Activated naive CD4-positive, alpha-beta T cell treated with anti-CD3 and anti-CD28 coated beads for 36 hours (primary cell): ENCODE measurements around the gene USP25. TPM values are rescaled to one million over a fixed set of nuclear protein-coding genes. Genes with fewer than 3 reads are reported as not detected.
"Not testable (repeated sequence)": the region's sequence is repeated elsewhere in the genome, so short reads cannot be mapped to it uniquely, and the experiment has no call there.

ENCODE experiments used
- CTCF ChIA-PET: fragments of 350-600 bp; sonication (Branson Sonifier 250); formaldehyde crosslinking; loops from one replicate; lab custom pipeline; 2021; ENCODE audit warnings: antibody characterized with exemption; lab: Charles Lee
- DNase-seq: peaks from one replicate; pipeline ENCODE4 v3.0.0-alpha.2; 2020
- H3K27ac Mint-ChIP-seq: one replicate; pipeline ENCODE4 v1.8.0; 2021; ENCODE audit warnings: mild to moderate bottlenecking, mixed read lengths
- H3K27me3 Mint-ChIP-seq: one replicate; pipeline ENCODE4 v1.8.0; 2021; ENCODE audit warnings: low read depth, mixed read lengths
- H3K36me3 Mint-ChIP-seq: one replicate; pipeline ENCODE4 v1.8.0; 2021; ENCODE audit warnings: low read depth, mixed read lengths
- H3K4me1 Mint-ChIP-seq: one replicate; pipeline ENCODE4 v1.8.0; 2021; ENCODE audit warnings: low read depth, mixed read lengths
- H3K4me3 Mint-ChIP-seq: one replicate; pipeline ENCODE4 v1.8.0; 2021; ENCODE audit warnings: mild to moderate bottlenecking, moderate library complexity, mixed read lengths
- H3K9me3 Mint-ChIP-seq: one replicate; pipeline ENCODE4 v1.8.0; 2021; ENCODE audit warnings: mixed read lengths
- intact Hi-C: fragments of 100-400 bp; cut with micrococcal nuclease; formaldehyde crosslinking; loops from one replicate; pipeline ENCODE4 v1.15.1; 2023
- total RNA-seq, 2 experiments: library from RNA; stranded (reverse); gene quantifications; one replicate each; pipeline ENCODE4 v1.2.3, GENCODE V29; 2021

The USP25 gene
- total RNA-seq, 2 experiments from 2014 or later, result 24.7 to 27.8 TPM

- H3K36me3 Mint-ChIP-seq, result not testable (repeated sequence)
Measured at GRCh38 chr21:15735931-15736330, 6.1 kb downstream of the USP25 start.

GRCh38 chr21:15738779-15739178, 9.0 kb downstream of the USP25 start:
- Mint-ChIP-seq H3K4me1 (peaks cover 79% of the 10 kb centered on the region), H3K36me3 (peaks cover 17% of the 10 kb centered on the region)
- H3K4me3 Mint-ChIP-seq, DNase-seq, H3K27ac Mint-ChIP-seq, H3K27me3 Mint-ChIP-seq, H3K9me3 Mint-ChIP-seq, CTCF ChIA-PET: not testable (repeated sequence)
- intact Hi-C loops, result loop anchor here (10.0 kb wide), 1 partner anchor 456 kb away; no protein-coding TSS in a partner anchor

More at GRCh38 chr21:15735931-15736330, 6.1 kb downstream of the USP25 start:
- intact Hi-C loops, result loop anchor here (10.0 kb wide), 1 partner anchor 459 kb away; no protein-coding TSS in a partner anchor
- not testable (repeated sequence) for H3K27ac Mint-ChIP-seq, DNase-seq, H3K27me3 Mint-ChIP-seq, H3K9me3 Mint-ChIP-seq
- CTCF ChIA-PET, result interaction anchor here (0.6 kb wide), 1 partner anchor 95 kb away, joined by 4 read pairs; no protein-coding TSS in a partner anchor
- Mint-ChIP-seq H3K4me3 (peak overlapping the region; percentile 59), H3K4me1 (peaks cover 76% of the 10 kb centered on the region)

DNA sequence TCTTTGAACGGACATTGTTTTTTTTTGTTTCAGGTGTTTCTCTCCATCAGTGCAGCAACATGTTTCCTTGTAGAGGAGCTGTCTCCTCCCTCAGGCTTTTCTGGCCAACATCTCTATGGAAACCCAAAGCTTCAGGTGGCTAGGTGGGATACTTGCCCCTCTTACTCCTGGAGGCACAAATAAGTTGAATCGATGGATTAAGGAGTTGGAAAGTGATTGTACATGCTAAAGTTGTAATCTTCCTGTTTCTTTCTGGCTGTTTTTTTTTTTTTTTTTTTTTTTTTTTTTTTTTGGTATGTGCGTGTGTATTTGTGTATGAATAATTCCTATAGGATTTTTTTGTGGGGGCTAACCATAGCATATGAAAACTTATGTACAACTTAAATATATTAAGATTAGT, 10.6 kb downstream of the USP25 start:
- no peaks in the 10 kb centered on the region for H3K27me3 Mint-ChIP-seq
- H3K4me1 Mint-ChIP-seq, result peaks cover 79% of the 10 kb centered on the region
- DNase-seq, result no peak
- no peak overlapping the region for H3K4me3 Mint-ChIP-seq
- peaks cover 17% of the 10 kb centered on the region for H3K36me3 Mint-ChIP-seq
- intact Hi-C loops, result no loop called here
- CTCF ChIA-PET, result no interaction called here
- no peak overlapping the region for H3K27ac Mint-ChIP-seq
- H3K9me3 Mint-ChIP-seq, result no peaks in the 10 kb centered on the region

- Mint-ChIP-seq H3K4me1 (peaks cover 75% of the 10 kb centered on the region), H3K27me3 (no peaks in the 10 kb centered on the region), H3K27ac (no peak overlapping the region), H3K9me3 (no peaks in the 10 kb centered on the region), H3K36me3 (peaks cover 15% of the 10 kb centered on the region), H3K4me3 (no peak overlapping the region)
- DNase-seq, result no peak
- intact Hi-C loops, result loop anchor here (1.0 kb wide), 1 partner anchor 8 kb away; no protein-coding TSS in a partner anchor
- CTCF ChIA-PET, result no interaction called here
Measured at GRCh38 chr21:15741510-15741909, 11.7 kb downstream of the USP25 start.

DNA sequence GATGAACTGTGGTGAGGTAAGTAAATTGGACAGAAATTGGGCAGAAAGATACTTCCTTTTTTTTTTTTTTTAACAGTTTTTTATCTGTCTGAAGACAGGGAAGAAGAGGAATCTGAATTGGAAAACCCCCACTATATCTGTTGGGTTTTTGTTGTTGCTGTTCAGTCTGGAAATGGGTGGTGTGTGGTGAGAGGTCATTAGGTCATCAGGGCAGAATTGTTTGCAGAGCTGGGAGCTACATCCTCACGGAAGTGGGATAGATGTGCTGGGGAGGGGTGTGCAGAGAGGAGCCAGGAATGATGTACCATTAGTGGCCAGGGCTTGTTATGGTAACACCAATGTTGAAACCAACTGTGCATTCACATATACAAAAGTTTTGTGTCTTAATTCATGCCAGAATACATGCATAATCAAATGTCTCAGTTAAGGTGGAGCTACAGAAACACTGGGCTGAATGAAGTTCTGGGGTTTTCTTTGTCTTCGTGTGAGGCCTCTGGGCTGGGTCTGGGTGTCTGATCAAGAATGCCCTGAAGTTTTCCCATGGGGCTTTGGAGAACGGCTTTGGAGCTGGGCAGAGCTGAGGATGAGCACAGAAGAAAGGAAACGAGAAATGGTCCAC, 12.4 kb downstream of the USP25 start:
- Mint-ChIP-seq H3K9me3 (no peaks in the 10 kb centered on the region), H3K27me3 (no peaks in the 10 kb centered on the region), H3K27ac (peak overlapping the region; percentile 61), H3K36me3 (peaks cover 13% of the 10 kb centered on the region), H3K4me3 (no peak overlapping the region), H3K4me1 (peaks cover 74% of the 10 kb centered on the region)
- CTCF ChIA-PET, result no interaction called here
- intact Hi-C loops, result no loop called here
- DNase-seq, result no peak

- peaks cover 13% of the 10 kb centered on the region for H3K36me3 Mint-ChIP-seq
- CTCF ChIA-PET, result no interaction called here
- no peak overlapping the region for H3K4me3 Mint-ChIP-seq
- intact Hi-C loops, result no loop called here
- H3K27me3 Mint-ChIP-seq, result no peaks in the 10 kb centered on the region
- no peak for DNase-seq
- H3K4me1 Mint-ChIP-seq, result peaks cover 72% of the 10 kb centered on the region
- H3K27ac Mint-ChIP-seq, result no peak overlapping the region
- no peaks in the 10 kb centered on the region for H3K9me3 Mint-ChIP-seq
Measured at GRCh38 chr21:15742694-15743093, 12.9 kb downstream of the USP25 start.

DNA sequence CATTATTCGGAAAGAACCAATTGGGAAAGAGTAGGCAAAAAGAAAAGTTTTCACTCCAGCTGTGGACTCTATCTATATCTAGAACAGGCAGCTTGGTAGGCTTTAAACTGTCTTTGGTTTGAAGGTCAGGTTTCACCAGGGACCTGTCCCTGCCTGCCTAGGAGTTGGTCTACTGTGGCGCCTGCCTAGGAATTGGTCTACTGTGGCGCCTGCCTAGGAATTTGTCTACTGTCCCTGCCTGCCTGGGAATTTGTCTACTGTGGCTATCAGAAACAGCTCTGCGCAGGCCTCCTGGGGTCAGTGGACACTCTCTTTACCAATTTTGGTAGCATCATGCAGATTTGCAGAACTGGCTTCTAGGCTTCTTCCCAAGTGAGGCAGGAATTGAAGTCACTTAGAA, 13.8 kb downstream of the USP25 start:
- DNase-seq, result no peak
- intact Hi-C loops, result no loop called here
- CTCF ChIA-PET, result no interaction called here
- H3K27me3 Mint-ChIP-seq, result no peaks in the 10 kb centered on the region
- H3K4me3 Mint-ChIP-seq, result no peak overlapping the region
- H3K9me3 Mint-ChIP-seq, result no peaks in the 10 kb centered on the region
- no peak overlapping the region for H3K27ac Mint-ChIP-seq
- H3K4me1 Mint-ChIP-seq, result peaks cover 68% of the 10 kb centered on the region
- peaks cover 13% of the 10 kb centered on the region for H3K36me3 Mint-ChIP-seq

GRCh38 chr21:15744926-15745325, 15.1 kb downstream of the USP25 start:
- intact Hi-C loops, result no loop called here
- no peak overlapping the region for H3K27ac Mint-ChIP-seq
- H3K4me1 Mint-ChIP-seq, result peaks cover 68% of the 10 kb centered on the region
- H3K36me3 Mint-ChIP-seq, result peaks cover 15% of the 10 kb centered on the region
- no peaks in the 10 kb centered on the region for H3K27me3 Mint-ChIP-seq
- CTCF ChIA-PET, result no interaction called here
- H3K9me3 Mint-ChIP-seq, result no peaks in the 10 kb centered on the region
- no peak overlapping the region for H3K4me3 Mint-ChIP-seq
- no peak for DNase-seq

- CTCF ChIA-PET, result interaction anchor here (0.7 to 1.0 kb wide), 2 partner anchors 20 to 79 kb away, joined by 3 read pairs; no protein-coding TSS in a partner anchor
- Mint-ChIP-seq H3K36me3 (peaks cover 2% of the 10 kb centered on the region), H3K9me3 (no peaks in the 10 kb centered on the region), H3K27ac (no peak overlapping the region), H3K27me3 (no peaks in the 10 kb centered on the region), H3K4me1 (peaks cover 60% of the 10 kb centered on the region), H3K4me3 (no peak overlapping the region)
- no peak for DNase-seq
- intact Hi-C loops, result no loop called here
Measured at GRCh38 chr21:15748586-15748985, 18.8 kb downstream of the USP25 start.

DNA sequence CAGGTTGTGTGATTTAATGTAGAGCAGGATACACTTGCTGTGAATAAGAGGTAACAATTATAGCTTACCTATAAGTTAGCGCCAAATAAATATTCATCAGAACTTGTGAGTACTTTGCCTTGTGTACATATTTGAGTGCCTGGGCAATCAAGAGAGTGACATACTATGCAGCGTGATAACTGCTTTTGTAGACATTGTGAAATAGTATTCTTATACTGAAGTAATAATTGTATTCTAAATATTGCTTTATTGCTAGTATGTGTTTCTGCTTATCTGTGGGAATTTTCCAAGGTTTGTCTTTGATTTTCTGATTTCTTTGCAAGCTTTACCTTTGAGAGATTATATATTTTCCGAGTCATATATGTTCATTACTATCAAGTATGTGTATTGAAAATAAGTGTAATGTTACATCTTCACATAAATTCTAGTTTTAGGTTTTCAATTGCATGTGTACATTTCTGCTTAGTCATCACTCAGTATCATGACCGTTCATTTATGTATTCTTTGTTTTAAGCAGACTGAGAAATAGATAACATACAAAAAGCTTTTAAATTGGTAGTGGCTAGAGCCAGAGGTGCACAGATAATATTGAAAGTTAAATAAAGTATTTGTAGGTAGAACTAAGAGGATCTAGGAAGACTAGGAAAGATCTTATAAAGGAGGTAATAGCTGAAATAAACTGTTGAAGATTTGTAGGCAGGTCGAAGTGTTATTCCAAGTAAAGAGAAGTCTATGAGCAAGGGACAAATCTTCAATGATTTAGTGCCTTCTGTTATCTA, 19.5 kb downstream of the USP25 start:
- Mint-ChIP-seq H3K4me1 (peaks cover 60% of the 10 kb centered on the region), H3K27ac (no peak overlapping the region), H3K27me3 (no peaks in the 10 kb centered on the region), H3K4me3 (no peak overlapping the region), H3K36me3 (peaks cover 2% of the 10 kb centered on the region), H3K9me3 (no peaks in the 10 kb centered on the region)
- DNase-seq, result no peak
- CTCF ChIA-PET, result interaction anchor here (1.0 kb wide), 1 partner anchor 21 kb away, joined by 3 read pairs; no protein-coding TSS in a partner anchor
- intact Hi-C loops, result no loop called here

GRCh38 chr21:15749861-15750159, 20.0 kb downstream of the USP25 start:
- H3K27ac Mint-ChIP-seq, result no peak overlapping the region
- DNase-seq, result no peak
- H3K36me3 Mint-ChIP-seq, result peaks cover 2% of the 10 kb centered on the region
- H3K27me3 Mint-ChIP-seq, result no peaks in the 10 kb centered on the region
- no peak overlapping the region for H3K4me3 Mint-ChIP-seq
- peaks cover 62% of the 10 kb centered on the region for H3K4me1 Mint-ChIP-seq
- intact Hi-C loops, result no loop called here
- H3K9me3 Mint-ChIP-seq, result no peaks in the 10 kb centered on the region
- CTCF ChIA-PET, result no interaction called here

DNA sequence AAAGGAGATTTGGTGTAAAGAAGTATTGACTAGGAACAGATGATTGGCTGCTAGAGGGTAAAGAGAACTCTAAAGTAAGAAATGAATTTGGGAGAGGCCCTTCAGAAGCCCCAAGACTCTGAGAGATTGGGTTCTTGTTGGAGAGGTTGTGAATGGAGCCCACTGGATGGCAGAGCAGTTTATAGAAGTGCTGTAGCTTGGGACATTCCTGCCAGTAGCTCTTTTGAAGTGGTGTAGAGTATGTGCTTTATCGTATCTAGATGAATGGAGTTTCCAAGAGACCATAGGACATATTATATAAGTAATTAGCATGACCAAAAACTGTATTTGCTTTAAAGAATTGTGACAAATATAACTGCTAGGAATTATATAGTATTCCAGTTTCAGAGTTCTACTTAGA, 21.3 kb downstream of the USP25 start:
- no peak overlapping the region for H3K4me3 Mint-ChIP-seq
- peaks cover 66% of the 10 kb centered on the region for H3K4me1 Mint-ChIP-seq
- CTCF ChIA-PET, result no interaction called here
- H3K27me3 Mint-ChIP-seq, result no peaks in the 10 kb centered on the region
- peaks cover 2% of the 10 kb centered on the region for H3K36me3 Mint-ChIP-seq
- intact Hi-C loops, result no loop called here
- no peak for DNase-seq
- H3K9me3 Mint-ChIP-seq, result peaks cover 1% of the 10 kb centered on the region
- no peak overlapping the region for H3K27ac Mint-ChIP-seq

GRCh38 chr21:15751546-15751945, 21.8 kb downstream of the USP25 start:
- no peak overlapping the region for H3K4me3 Mint-ChIP-seq

More at GRCh38 chr21:15751546-15751945, 21.8 kb downstream of the USP25 start:
- Mint-ChIP-seq H3K9me3 (peaks cover 1% of the 10 kb centered on the region), H3K27me3 (no peaks in the 10 kb centered on the region), H3K36me3 (peaks cover 2% of the 10 kb centered on the region), H3K4me1 (peaks cover 68% of the 10 kb centered on the region), H3K27ac (no peak overlapping the region)
- CTCF ChIA-PET, result interaction anchor here (0.6 kb wide), 1 partner anchor 75 kb away, joined by 3 read pairs; no protein-coding TSS in a partner anchor
- intact Hi-C loops, result no loop called here
- DNase-seq, result no peak
